Tibial nerve (tissue), 4 donors: ENCODE measurements around the gene ANKS1A. TPM values are rescaled to one million over a fixed set of nuclear protein-coding genes. Genes with fewer than 3 reads are reported as not detected.
"Not testable (repeated sequence)": the region's sequence is repeated elsewhere in the genome, so short reads cannot be mapped to it uniquely, and the experiment has no call there.

Source experiments
- DNase-seq, 2 donors: peaks; one replicate each; pipeline ENCODE4 v3.0.0-alpha.2; 2019; ENCODE audit warnings: low spot score in 2 of 2
- H3K27ac ChIP-seq, 4 donors: fragments of 200-600 bp; sonication (generic) in 3 of 4; one replicate each; pipeline ENCODE4 v1.5.1; 2017 to 2019; ENCODE audit warnings: mild to moderate bottlenecking in 1 of 4
- H3K27me3 ChIP-seq, 2 donors: fragments of 200-600 bp; sonication (generic) in 1 of 2; one replicate each; pipeline versions ENCODE4 v1.5.1 to v1.6.0; 2017 to 2019
- H3K36me3 ChIP-seq, 3 donors: fragments of 200-600 bp; sonication (generic); one replicate each; pipeline ENCODE4 v1.5.1; 2018 to 2019
- H3K4me1 ChIP-seq, 4 donors: fragments of 200-600 bp; sonication (generic) in 3 of 4; one replicate each; pipeline ENCODE4 v1.5.1; 2017 to 2019
- H3K4me3 ChIP-seq, 4 donors: fragments of 200-600 bp; sonication (generic) in 3 of 4; one replicate each; pipeline ENCODE4 v1.5.1; 2017 to 2019; ENCODE audit warnings: mild to moderate bottlenecking in 1 of 4, moderate library complexity in 1 of 4
- H3K9me3 ChIP-seq, 4 donors: fragments of 200-600 bp; sonication (generic) in 3 of 4; one replicate each; pipeline ENCODE4 v1.5.1; 2017 to 2019
- CTCF ChIP-seq, 5 experiments: fragments of 200-600 bp in 3 of 5; fragments of 450-650 bp in 2 of 5; sonication (generic) in 3 of 5; IDR thresholded peaks; one replicate each; pipeline ENCODE4 v1.5.1; 2016 to 2019; ENCODE audit warnings: antibody characterized with exemption in 5 of 5, mild to moderate bottlenecking in 3 of 5, moderate library complexity in 2 of 5
- EP300 ChIP-seq, 2 donors: sonication (generic); formaldehyde crosslinking; IDR thresholded peaks; one replicate each; pipeline ENCODE4 v1.6.1; 2017; ENCODE audit warnings: antibody characterized with exemption in 2 of 2, mild to moderate bottlenecking in 1 of 2
- POLR2A ChIP-seq, 2 donors: fragments of 450-650 bp; IDR thresholded peaks; one replicate each; pipeline ENCODE4 v1.6.1; 2017; ENCODE audit warnings: antibody characterized with exemption in 2 of 2, mild to moderate bottlenecking in 2 of 2, moderate library complexity in 2 of 2
- WGBS, 2 donors: methylation state at CpG; one replicate each; pipeline ENCODE4 v1.1.5; 2018; 5-methylcytosine and 5-hydroxymethylcytosine counted together
- total RNA-seq, 4 donors: library from RNA; depleted of rRNA; stranded (reverse); fragments of >200 nt; gene quantifications; one replicate each; pipeline ENCODE4 v1.1.0, GENCODE V29; 2016

Gene ANKS1A
- 10 to 100 TPM; 39.3 to 55.9 (median 44.0) TPM for total RNA-seq

- Histone ChIP-seq H3K36me3 (peaks cover 0 to 6% (median 0%) of the 10 kb centered on the region in 3 donors), H3K9me3 (no peaks in the 10 kb centered on the region), H3K27ac (peak within 1 kb of the TSS; percentile 87 to 94 (median 90)), H3K4me3 (peak within 1 kb of the TSS; percentile 63 to 87 (median 78)), H3K27me3 (no peaks in the 10 kb centered on the region), H3K4me1 (peaks cover 0 to 54% (median 18%) of the 10 kb centered on the region in 4 donors)
- 1% methylated on average over 35 to 57 of the region's 60 CpGs for WGBS, 2 donors
- TF ChIP-seq CTCF (IDR thresholded peaks at IDR 0.05) (no peak), EP300 (IDR thresholded peaks at IDR 0.05) (peak in 1 of 2 donors; percentile 58), POLR2A (IDR thresholded peaks at IDR 0.05) (peak in 1 of 2 donors; percentile 60)
- peak; percentile 63 to 72 for DNase-seq
Observed at GRCh38 chr6:34888874-34889555, at the start of gene ANKS1A. Gene ANKS1A, plus strand, starts transcription at chr6:34889255. Its CDS starts 148 bp downstream, at chr6:34889403.

DNA sequence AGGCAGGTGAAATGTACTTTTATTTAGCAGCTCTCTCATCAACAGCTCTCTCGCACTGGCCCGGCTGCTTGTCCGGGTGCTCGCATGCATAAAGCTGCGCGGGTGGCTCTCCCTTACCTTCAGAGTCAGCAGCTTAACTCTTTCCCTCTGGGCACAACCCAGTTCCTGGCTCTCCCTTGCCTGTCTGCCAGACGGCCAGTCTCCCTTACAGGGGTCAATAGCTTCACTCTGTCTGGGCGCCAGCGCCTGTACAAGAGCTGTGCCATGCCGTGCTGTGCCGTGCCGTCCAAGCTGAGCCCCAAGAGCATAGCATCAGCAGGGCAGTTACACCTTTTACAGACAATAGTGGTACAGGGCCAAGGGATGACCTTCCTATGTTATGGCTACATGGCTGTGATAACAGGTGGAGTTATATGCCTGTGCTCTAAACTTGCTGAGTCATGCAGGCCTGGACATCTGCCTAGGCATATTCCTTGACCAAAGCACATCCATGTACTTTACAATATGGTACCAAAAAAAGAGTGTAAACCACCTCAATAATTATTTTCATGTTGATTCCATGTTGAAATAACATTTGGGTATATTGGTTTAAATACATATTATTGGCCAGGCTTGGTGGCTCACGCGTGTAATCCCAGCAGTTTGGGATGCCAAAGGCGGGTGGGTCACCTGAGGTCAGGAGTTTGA, 49.2 kb upstream of the ANKS1A start:
- H3K4me3 ChIP-seq, result no peak overlapping the region
- no peak for DNase-seq
- no peak overlapping the region for H3K27ac ChIP-seq
- H3K4me1 ChIP-seq, result peaks cover 0 to 5% (median 0%) of the 10 kb centered on the region in 4 donors
- no peaks in the 10 kb centered on the region for H3K9me3 ChIP-seq
- no peaks in the 10 kb centered on the region for H3K27me3 ChIP-seq
- TF ChIP-seq EP300 (IDR thresholded peaks at IDR 0.05) (no peak), POLR2A (IDR thresholded peaks at IDR 0.05) (no peak), CTCF (IDR thresholded peaks at IDR 0.05) (no peak)
- WGBS, 2 donors, result 93 to 94% methylated on average over 15 of the region's 15 CpGs
- H3K36me3 ChIP-seq, result peaks cover 0 to 80% (median 0%) of the 10 kb centered on the region in 3 donors

DNA sequence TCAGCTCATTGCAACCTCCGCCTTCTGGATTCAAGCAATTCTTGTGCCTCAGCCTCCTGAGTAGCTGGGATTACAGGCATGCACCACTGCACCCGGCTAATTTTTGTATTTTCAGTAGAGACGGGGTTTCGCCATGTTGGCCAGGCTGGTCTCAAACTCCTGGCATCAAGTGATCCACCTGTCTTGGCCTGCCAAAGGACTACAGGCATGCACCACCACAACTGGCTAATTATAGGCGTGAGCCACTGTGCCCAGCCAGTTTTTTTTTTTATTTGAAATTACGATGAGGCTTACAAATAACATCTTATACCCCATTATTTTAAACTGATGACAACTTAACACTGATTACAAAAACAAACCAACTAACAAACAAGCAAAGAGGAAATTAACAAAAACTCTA, 40.0 kb upstream of the ANKS1A start:
- H3K27me3 ChIP-seq, H3K9me3 ChIP-seq, DNase-seq, H3K4me1 ChIP-seq, H3K27ac ChIP-seq, H3K4me3 ChIP-seq: not testable (repeated sequence)
- peaks cover 0 to 47% (median 7%) of the 10 kb centered on the region in 3 donors for H3K36me3 ChIP-seq
- WGBS, 2 donors, result 89 to 94% methylated on average over 6 of the region's 6 CpGs

DNA sequence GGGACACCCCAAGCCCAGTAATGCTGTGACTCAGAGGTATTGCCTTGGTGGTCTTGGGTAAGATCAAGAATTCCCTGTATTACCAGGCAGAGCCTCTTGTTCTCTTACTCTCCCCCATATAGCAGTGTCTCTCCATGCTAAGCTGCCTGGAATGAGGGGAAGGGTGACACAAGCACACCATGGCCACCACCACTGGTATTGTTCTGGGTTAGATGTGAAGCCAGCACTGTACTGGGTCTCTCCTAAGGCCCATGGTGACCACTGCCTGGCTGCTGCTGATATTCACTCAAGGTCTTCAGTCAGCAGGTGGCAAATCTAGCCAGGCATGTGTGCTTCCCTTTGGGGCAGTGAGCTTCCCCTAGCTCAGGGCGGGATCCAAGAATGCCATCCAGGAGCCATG, 37.7 kb upstream of the ANKS1A start:
- H3K27me3 ChIP-seq, result no peaks in the 10 kb centered on the region
- TF ChIP-seq EP300 (IDR thresholded peaks at IDR 0.05) (no peak), POLR2A (IDR thresholded peaks at IDR 0.05) (no peak)
- 94 to 100% methylated on average over 1 of the region's 1 CpG for WGBS, 2 donors
- H3K9me3 ChIP-seq, result no peaks in the 10 kb centered on the region
- H3K27ac ChIP-seq, result no peak overlapping the region
- H3K4me1 ChIP-seq, result no peaks in the 10 kb centered on the region
- DNase-seq, result no peak
- no peak overlapping the region for H3K4me3 ChIP-seq
- H3K36me3 ChIP-seq, result peaks cover 0 to 48% (median 8%) of the 10 kb centered on the region in 3 donors

- H3K9me3 ChIP-seq, result no peaks in the 10 kb centered on the region
- H3K36me3 ChIP-seq, result peaks cover 0 to 60% (median 13%) of the 10 kb centered on the region in 3 donors
- TF ChIP-seq POLR2A (IDR thresholded peaks at IDR 0.05) (no peak), CTCF (IDR thresholded peaks at IDR 0.05) (no peak), EP300 (IDR thresholded peaks at IDR 0.05) (no peak)
- no peaks in the 10 kb centered on the region for H3K4me1 ChIP-seq
- H3K4me3 ChIP-seq, result no peak overlapping the region
- H3K27ac ChIP-seq, result no peak overlapping the region
- no peak for DNase-seq
- WGBS, 2 donors, result 83 to 94% methylated on average over 4 of the region's 4 CpGs
- no peaks in the 10 kb centered on the region for H3K27me3 ChIP-seq
Observed at GRCh38 chr6:34852406-34853085, 36.5 kb upstream of the ANKS1A start.
